ENCODE results near the gene DUSP3.

DNA sequence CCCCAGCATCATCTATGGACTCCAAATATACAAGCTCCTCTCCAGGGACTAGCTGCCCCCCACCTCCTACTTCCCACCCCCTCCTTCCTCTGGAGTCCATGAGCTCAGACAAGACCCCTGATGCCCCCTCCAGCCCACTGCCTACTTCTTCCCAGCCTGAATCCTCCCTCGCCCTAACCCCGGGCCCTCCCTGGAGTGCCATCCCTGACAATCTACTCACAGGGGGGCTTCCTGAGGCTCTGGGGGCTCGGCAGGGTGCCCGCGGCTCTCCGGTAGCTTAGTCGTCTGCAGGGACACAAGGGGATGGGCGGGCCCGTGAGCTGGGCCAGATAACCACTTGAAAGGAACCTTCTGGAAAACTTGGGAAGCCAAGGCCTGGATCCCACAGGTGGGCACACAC lies 39.0 kb upstream of the DUSP3 start:
- no peak for TF ChIP-seq POLR2A (IDR thresholded peaks at IDR 0.05)
- no peak for TF ChIP-seq CTCF (IDR thresholded peaks at IDR 0.05)

Data from heart left ventricle (tissue), 13 donors.